Left kidney (tissue), 8 donors: ENCODE results near the gene CERS3. TPM values are rescaled to one million over a fixed set of nuclear protein-coding genes. Genes with fewer than 3 reads are reported as not detected.

Experiments used
- DNase-seq: peaks from one replicate; pipeline ENCODE4 v3.0.0-alpha.2; 2013
- long read RNA-seq, 8 donors: transcript quantifications; one replicate each; lab custom pipeline, GENCODE V29; 2026
- polyA plus RNA-seq: library from polyadenylated mRNA; unstranded; fragments of 120-200 nt; gene quantifications from one replicate; pipeline ENCODE4 v1.2.1, GENCODE V29; 2013; ENCODE audit not compliant: insufficient read length

Gene CERS3
- polyA plus RNA-seq = 0.08 TPM
- long read RNA-seq, donor 1 = 0 reads
- long read RNA-seq, donor 2 = 0 reads
- long read RNA-seq, donor 3 = 0 reads
- long read RNA-seq, donor 4 = 0 reads
- long read RNA-seq, donor 5 = 0 reads
- long read RNA-seq, donor 6 = 0 reads
- long read RNA-seq, donor 7 = 0 reads
- long read RNA-seq, donor 8 = 0 reads

DNA sequence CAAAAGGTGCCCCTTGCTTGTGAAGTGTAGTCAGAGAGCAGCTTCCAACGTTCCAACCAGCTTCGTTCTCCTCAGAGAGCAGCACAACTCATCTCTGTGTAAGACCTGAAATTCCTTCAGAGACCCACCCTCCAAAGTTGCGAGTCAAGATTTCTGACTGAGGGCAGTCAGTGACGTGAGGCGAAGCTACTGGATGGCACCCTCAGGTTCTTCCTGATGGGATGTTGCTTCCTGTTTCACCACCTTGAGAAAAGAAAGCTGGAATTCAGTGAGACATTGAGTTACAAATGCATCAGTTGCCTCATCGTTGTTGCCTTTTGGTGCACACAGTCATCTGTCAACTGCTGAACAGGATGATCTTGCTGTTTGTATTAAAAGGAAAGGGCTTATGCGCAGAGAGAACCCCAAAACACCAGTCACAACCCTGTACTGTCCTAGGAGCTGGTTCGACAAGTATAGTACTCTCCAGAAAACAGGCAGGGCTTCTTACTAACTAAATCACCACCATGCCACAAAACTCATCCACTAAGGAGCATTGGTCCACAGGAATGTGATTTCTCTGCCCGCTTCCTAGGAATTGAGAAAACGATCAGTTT lies at the start of gene CERS3:
TSS of gene CERS3 (minus strand) at position 118 of the 596 bp plus-strand sequence. CDS start 27,101 bp downstream, outside the sequence.
- no peak for DNase-seq

DNA sequence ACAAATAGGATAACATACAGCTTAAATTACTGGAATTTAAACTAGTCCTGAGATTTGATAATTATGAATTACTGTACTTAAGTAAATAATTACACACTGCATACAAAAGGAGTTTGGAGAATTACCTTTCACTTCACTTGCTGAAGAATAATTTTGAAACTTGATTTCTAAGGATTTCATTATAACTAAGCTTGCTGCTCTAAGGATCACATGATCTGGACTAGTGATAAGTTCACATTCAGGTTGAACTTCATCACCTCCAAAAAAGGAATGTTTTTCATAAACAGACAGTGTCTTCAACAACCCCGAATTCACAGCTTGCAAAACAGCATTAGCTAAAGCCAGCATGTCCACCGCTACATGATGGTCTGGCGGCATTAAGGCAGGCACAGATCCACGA lies 44.8 kb upstream of the CERS3 start:
- no peak for DNase-seq

DNA sequence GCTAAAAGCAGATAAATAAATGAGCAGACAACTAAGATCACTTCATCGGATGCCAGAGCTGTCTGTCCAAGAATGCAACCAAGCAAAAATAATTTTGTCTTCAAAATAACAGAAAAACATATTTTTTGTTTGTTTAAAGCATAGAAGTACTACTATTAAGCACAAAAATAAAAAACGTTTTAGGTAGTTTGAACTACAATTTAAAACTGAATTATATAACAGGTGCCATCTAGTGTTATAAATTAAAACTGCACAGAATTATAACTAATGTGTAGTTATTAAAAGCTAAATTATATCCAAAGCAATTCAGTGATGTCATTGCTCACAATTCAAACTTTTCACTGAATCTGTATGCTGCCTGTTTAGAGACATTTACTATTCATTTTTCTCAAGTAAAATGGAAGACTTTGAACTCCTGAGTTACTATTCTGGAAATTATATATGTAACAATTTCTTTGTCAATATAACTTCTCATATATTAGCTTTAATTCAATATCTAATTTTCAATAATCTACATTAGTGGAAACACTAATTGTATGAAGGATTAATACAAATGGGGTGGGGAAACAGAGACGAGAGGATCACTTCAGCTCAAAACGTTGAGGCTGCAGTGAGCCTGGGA lies 43.7 kb upstream of the CERS3 start:
- no peak for DNase-seq

DNA sequence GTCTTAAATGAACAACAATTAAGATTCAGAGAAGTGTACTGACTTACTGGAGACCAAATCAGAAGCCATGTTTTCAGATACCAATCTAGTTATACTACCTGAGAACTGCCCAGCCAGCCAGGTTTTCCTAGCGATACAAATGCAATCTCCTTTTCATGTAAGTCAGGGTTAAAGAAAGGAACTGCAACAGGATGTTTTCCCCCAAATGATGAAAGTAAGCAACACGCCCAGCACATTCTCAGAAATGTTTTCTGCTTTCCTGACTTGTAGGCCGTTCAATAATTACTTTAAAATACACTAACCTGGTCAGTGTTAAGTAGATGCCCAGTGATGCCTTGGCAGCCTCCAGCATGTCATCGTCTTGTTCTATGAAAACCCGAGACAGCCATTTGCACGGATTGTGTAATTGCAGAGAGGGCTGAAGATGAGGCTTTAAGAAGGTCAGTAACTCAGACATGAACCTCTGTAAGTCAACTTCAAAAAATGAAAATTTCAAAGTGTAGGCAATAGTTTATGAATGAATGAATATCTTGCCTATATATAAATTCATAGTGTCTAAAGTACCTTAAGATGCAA lies 42.9 kb upstream of the CERS3 start:
- no peak for DNase-seq

DNA sequence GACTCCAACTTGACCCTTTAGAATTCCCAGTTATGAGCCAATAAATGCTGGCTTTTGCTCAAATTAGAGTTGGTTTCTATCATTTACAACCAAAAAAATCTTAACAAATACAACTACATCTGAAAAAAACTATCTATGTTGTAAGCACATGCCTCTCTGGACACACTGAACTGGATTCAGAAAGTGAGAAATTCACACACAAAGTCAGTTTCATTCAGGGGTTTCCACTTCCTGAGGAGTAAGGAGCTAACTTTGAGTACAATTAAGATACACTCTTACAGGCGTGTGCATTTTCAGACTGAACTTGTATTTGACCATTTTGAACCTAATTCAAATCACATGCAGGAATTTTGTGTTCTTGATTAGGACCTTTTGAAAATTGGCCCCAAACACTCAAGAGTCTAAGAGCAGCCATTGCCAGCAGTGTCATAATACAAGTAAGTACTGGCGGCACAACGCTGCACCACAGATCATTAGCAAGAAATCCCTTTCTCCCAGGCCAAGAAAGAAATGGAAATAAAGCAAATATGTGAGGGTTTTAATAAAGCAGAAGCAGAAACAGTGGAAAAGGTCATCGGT lies 42.1 kb upstream of the CERS3 start:
- no peak for DNase-seq

DNA sequence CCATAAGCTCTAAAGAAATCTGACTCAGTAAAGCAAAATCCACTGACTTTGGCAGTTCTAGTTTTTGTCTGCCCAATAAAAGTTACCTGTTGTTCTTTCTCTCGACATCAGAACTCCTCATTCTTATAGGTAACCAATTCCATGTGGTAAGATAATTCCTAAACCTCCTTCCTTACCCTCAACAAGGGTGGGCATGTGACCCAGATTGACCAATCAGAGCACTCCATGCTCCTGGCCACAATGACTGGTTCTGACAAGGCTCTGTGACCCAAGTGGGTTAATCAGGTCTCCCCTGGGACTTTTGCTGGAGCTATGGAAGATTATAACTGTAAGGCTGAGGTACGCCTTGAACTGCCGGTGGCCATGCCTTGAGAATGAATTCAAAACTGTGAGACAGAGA lies 41.5 kb upstream of the CERS3 start:
- no peak for DNase-seq

DNA sequence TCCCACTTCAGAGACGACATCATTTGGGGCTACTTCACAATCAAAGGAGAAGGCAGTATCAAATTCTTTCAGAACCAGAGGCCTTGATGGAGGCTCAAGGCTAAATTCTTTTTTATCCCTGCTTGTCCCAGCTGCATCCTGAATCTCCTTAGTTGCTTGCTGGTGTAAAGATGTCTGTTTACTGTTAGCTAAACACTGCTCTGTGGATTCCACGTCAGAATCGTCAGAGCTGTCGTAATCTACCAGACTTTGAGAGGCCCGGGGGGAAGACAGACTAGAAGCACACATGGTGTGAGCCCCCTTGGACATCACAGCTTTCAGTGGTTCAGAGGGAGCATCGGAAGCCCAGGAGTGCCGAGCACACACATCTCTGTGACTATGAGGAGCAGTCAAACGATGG lies 40.6 kb upstream of the CERS3 start:
- no peak for DNase-seq

DNA sequence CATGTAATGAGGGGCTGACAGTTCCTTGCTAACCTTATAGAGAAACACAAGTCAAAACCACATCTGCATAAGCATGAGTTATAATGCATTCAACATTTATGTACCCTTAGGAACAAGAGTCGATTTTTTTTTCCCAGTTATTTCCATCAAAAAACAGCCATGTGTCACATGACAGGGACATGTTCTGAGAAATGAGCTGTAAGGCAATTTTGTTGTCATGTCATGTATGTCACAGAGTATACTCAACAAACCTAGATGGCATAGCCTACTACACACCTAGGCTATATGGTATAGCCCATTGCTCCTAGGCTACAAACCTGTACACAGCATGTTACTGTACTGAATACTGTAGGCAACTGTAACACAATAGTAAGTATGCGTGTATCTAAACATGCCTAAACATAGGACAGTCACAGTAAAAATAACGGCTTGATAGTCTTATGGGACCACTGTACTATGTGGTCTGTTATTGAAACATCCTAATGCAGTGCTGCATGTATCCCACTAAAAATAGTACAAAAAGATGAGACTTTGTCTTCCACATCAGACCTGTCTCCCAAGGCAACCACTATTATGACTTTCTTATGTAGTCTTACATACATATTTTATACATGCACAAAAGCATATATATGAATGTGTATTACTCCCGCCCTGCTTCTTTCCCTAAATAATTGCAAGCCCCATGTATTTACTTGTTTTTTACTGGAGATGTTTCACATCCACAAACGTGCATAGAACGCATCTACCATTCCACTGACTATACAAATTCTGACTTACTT lies 38.3 kb upstream of the CERS3 start:
- no peak for DNase-seq

DNA sequence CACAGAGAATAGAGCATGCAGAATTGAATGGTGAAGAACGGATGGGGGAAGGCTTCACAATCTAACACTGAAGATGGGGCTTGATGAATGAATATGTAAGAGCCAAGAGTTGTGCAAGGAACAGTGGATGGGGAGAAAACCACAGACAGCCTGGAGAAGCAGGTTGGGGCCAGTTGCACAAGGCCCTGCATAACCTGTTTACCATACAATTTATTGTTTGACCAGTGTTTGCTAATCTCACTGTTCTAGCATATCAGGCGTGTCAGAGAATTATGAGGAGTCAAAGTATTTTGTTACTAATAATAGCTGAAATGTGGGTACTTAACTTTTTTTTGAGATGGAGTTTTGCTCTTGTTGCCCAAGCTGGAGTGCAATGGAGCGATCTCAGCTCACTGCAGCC lies 36.8 kb upstream of the CERS3 start:
- no peak for DNase-seq

DNA sequence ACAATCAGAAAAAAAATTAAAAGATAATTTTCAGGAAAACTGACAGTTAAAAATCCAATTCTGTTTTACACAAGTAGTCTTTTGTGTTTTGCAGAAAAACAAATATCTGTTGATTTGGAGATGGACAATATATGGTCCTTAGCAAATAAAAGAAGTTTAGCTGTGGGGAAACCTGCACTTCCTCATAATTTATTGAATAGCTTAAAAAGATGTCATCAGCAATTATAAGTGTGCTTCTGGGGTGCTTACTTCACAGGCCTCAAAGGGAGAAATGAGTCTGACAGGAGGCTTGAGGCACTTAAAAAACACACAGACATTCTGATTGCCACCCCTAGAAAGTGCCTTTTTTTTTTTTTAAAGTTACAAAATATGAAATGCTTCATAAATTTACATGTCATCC lies 31.6 kb upstream of the CERS3 start:
- no peak for DNase-seq

DNA sequence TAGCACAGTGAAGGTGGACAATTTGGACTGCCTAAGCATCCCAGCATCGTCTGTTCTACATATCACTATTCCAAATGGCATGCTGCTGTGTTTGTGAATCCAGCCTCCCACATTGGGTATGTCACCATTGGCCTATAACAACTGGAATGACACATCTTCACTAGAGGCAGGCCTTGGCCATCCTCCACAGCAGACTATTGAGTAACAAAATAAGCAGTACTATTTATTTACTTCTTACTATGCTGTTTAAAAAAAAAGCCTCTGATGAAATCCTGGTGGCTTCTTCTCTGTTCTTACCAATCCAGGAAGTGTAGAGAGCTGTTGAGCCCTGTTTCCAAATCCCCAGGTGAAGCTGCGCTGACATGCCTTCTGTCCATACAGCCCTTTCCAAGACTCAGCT lies 30.6 kb upstream of the CERS3 start:
- no peak for DNase-seq

DNA sequence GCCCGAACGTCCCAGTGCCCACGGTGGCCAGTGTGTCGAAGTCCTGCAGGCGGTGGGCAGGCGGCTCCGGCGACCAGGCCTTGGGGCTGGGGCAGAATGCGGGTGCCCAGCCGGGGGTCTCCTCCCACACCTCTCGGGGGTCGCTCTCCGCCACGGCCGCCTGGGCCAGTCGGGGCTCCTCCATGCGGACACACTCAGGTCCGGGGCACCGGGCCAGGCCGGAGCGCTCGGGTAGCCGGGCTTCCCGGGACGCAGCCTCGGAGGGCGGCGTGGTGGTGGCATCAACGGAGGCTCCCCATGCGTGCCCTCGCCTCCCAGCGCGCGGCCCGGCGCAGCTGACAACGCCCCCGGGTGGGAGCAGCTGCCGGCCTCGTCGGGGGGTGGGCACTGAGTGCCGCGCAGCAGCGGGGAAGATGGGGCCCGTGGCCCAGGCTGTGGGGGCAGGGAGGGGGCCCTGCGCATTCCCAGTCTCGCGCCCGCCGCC lies 30.1 kb upstream of the CERS3 start:
- DNase-seq = no peak

DNA sequence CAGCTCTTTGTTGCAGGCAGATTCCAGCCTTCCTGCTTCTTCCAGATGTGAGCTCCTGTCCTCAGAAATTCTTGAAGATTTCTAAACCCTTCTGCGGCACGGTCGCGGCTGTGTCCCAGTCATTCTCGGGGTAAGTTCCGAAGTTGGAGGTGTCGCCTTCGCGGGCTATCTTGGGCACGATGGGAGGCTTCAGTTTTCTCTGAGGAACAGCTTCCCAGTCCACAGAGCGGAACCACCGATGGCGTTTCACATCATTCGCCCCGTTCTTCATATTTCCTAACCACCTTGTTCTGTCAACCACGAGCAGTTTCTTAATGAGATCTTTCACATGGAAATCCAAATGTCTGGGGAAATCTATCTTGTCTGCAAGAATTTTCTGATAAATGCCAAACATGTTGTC lies 24.7 kb upstream of the CERS3 start:
- DNase-seq = no peak

DNA sequence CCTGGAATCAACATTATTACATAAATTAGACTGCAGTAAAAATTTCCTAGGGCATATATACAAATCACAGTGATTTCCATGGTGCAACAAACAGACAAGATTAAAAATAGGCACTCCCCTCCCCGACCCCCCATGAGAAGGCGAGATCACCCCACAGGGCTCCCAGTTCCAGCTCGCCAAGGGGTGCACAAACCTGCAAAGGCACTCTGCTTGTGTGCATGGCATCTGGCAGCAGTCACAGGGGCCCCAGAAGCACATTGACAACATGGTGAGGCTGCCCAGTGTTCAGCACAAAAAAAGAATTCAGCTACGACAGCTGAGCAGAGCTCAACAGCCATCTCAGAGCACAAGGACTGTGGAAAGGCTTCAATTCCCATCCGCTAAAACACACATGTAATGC lies 19.2 kb upstream of the CERS3 start:
- DNase-seq = no peak

DNA sequence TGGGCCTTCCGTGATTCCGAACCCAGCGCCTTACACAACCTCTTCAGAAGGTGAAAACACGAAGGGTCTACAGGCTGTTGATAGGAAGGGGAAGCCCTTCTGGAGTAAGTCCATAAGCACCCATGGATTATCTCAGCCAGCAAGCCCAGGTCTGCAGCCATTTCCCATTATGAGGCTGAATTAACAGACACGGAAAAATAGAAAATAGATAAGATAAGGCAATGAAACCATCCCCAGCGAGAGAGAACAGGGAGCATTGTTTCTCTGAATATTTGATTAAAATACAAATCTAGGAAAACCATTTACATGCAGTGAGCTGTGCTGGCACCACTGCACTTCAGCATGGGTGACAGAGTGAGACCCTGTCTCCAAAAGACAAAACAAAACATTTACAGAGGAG lies 16.2 kb upstream of the CERS3 start:
- no peak for DNase-seq

DNA sequence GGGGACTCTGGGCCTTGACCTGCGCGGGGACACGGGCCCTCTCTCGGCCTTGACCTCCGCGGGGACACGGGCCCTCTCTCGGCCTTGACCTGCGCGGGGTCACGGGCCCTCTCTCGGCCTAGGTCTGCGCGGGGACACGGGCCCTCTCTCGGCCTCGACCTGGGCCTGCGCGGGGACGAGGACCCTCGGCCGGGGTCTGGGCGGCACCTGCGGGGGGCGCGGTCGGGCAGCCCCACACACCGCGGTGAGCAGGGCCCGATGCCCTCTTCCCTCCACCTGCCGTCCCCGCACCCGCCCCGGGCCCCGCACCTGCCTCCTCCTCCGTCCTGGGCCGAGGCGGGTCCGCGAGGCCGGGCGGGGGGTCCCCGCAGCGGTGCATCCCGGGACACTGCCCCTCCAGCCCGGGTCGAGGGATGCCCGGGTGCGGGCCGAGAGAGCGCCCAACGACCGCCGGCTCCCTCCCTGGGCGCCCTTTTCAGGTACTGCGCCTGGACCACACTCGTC lies 15.6 kb upstream of the CERS3 start:
- no peak for DNase-seq

DNA sequence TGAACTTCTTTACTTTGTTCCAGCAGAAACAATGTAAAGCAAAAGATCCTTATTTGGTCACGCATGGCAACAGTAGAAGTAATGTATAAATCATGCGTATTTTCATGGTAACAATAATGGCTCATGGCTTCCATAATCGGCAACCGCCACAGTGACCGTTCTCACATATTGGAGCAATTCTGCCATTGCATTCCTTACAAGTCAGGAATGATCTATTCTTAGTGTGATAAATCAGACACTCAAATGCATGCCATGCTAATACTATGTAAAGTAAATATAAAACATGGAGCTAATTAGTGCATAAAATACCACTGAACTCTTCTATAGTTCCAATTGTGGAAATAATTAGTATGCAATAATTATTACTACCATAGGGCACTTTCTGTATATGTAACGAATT lies 13.5 kb upstream of the CERS3 start:
- DNase-seq = no peak

DNA sequence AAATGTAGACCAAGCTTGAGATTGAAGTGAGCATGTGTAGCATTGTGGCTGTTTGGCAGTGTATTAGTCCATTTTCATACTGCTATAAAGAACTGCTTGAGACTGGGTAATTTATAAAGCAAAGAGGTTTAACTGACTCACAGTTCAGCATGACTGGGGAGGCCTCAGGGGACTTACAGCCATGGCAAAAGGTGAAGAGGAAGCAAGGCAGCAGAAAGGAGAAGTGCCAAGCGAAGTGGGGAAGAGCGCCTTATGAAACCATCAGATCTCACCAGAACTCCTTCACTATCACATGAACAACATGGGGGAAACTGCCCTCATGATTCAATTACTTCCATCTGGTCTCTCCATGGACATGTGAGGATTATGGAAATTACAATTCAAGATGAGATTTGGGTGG lies 8.6 kb upstream of the CERS3 start:
- no peak for DNase-seq

DNA sequence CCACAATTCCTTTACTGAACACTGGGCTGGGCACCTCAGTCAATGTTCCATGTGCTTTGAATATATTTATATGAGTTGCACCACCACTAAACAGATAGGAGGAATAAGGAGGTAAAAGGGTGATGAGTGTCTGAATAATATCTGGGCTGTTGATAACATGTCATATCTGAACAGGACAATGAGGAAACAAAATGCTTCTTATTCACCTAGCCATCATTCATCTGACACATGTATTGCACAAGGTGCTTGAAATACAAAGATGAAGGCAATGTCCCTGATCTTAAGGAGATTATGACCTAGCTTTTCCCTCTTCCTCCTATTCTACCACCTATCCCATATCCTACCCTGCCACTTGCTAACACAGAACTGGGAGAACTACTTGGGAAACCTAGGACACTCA lies 8.0 kb upstream of the CERS3 start:
- no peak for DNase-seq

DNA sequence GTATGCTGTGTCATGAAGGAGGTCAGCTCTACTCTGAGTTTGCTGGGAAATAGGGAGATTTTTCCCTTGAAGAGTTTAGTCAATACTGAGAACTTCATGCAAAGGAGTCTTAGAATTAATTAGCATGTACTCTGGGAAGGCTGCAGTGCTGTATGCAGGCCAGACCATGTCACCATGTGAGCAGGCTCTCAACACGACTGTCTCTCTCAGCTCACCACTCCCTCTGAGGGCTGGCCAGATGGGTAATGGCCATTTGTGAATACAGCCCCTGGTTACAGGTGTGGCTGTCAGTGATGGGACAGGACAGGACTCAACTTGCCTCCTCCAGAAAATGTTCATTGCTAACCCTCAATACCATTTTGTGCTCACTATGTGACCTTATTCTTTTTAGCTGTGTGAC lies 5.1 kb upstream of the CERS3 start:
- DNase-seq = no peak

DNA sequence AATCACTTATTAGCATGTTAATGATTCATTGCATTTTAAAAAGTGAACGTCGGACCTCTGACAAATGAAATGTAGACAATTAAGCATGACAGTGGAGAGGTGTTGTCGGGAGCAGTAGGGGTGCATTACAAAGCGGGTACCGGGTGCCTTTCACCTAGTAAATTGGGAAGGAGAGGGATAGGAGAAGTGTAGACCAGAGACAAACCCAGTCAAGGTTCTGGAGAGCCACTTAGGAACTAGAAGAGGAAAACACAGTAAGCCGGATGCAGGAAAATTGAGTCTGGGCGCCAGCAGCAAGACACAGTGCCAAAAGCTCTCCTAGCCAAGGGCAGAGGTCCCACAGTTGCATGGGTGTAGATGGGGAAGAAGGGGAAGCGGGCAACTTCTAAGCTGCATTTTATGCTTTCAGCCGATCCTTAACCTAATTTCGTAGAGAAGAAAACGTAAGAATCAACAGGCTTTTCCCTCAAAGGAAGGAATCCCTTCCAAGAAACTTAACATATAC lies 3.1 kb upstream of the CERS3 start:
- DNase-seq = no peak

DNA sequence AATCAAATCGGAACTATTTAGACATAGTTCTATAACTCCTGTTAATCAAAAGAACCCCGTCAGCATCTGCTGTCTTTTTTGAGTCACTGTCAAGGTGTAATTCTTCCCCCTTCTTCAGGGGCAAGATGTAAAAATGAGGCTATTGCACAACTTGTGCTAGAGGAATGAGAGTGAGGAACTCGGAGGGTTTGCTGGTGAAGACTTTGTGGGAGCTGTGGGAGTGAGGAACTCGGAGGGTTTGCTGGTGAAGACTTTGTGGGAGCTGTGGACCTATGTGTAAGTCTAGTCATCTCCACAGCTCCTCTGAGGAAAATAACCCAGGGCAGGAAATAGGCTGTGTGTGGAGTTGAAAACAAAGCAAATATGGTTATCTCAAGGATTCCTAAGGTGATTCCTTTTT lies 2.5 kb upstream of the CERS3 start:
- no peak for DNase-seq
